GM12878 (cell line): ENCODE data around the gene UQCR10. TPM values are rescaled to one million over a fixed set of nuclear protein-coding genes. Genes with fewer than 3 reads are reported as not detected.

Experiments used
- ATAC-seq: fragments of 200-7000 bp; cut with Tn5 transposase; 3 replicates; pipeline ENCODE4 v1.9.1; 2020; ENCODE audit warnings: mild to moderate bottlenecking, moderate library complexity
- BruUV-seq: library from RNA; stranded (reverse); fragments of 400-500 nt; replicated peaks from 2 replicates; lab custom pipeline; 2021; lab: Mats Ljungman, UMichigan
- CTCF ChIA-PET: fragments of 300-600 bp; sonication (Branson Sonifier 250); formaldehyde crosslinking; extraction: SDS; loops from one replicate; lab custom pipeline; 2021; ENCODE audit warnings: inconsistent platforms; lab: Yijun Ruan, JAX
- POLR2A ChIA-PET: fragments of 350-600 bp; formaldehyde crosslinking; extraction: SDS; loops from one replicate; lab custom pipeline; 2021; ENCODE audit warnings: inconsistent platforms; lab: Charles Lee
- RAD21 ChIA-PET: fragments of 300-600 bp; sonication (Branson Sonifier 250); formaldehyde crosslinking; loops from one replicate; lab custom pipeline; 2023; ENCODE audit warnings: antibody characterized with exemption; ENCODE audit not compliant: unreplicated experiment; lab: Charles Lee
- SMC1A ChIA-PET: fragments of 300-600 bp; sonication (Branson Sonifier 250); formaldehyde crosslinking; loops from one replicate; lab custom pipeline; 2023; ENCODE audit not compliant: unreplicated experiment, uncharacterized antibody; lab: Charles Lee
- DNase-seq: peaks from one replicate; pipeline ENCODE4 v3.0.0-alpha.2; 2011; ENCODE audit warnings: low read depth, low spot score
- FAIRE-seq: peaks from 3 replicates; lab custom pipeline; 2011; peaks lifted over from hg19 to GRCh38; lab: Jason Lieb, UNC
- H2AFZ ChIP-seq: 2 replicates; pipeline ENCODE4 v1.6.0; 2011; ENCODE audit warnings: low read depth, low read length, control low read depth; ENCODE audit not compliant: control insufficient read depth
- H3K27ac ChIP-seq: 2 replicates; pipeline ENCODE4 v1.5.1; 2011; ENCODE audit warnings: control low read depth; ENCODE audit not compliant: control insufficient read depth, insufficient read depth
- H3K27me3 ChIP-seq, 2 experiments: replicated peaks in 1 of 2; 2 replicates each; pipeline versions ENCODE4 v1.6.0 to v1.6.1; 2011; ENCODE audit warnings: low read length in 1 of 2; ENCODE audit not compliant: control insufficient read depth in 2 of 2, insufficient read depth in 2 of 2
- H3K36me3 ChIP-seq, 2 experiments: 2 replicates each; pipeline ENCODE4 v1.5.1; 2011; ENCODE audit warnings: low read length in 1 of 2; ENCODE audit not compliant: control insufficient read depth in 2 of 2, insufficient read depth in 2 of 2
- H3K4me1 ChIP-seq: 2 replicates; pipeline ENCODE4 v1.6.1; 2011; ENCODE audit warnings: mild to moderate bottlenecking, low read length, moderate library complexity, mixed read lengths; ENCODE audit not compliant: control insufficient read depth, insufficient read depth
- H3K4me2 ChIP-seq: 2 replicates; pipeline ENCODE4 v1.6.0; 2011; ENCODE audit warnings: control low read depth; ENCODE audit not compliant: control insufficient read depth, insufficient read depth
- H3K4me3 ChIP-seq: fragments of 200-600 bp; sonication (generic); 2 replicates; pipeline ENCODE4 v1.5.1; 2016
- H3K79me2 ChIP-seq: 2 replicates; pipeline ENCODE4 v1.6.0; 2011; ENCODE audit warnings: low read length; ENCODE audit not compliant: control insufficient read depth, insufficient read depth
- H3K9ac ChIP-seq: 2 replicates; pipeline ENCODE4 v1.8.0; 2011; ENCODE audit warnings: low read length, control low read depth, mixed read lengths; ENCODE audit not compliant: control insufficient read depth, insufficient read depth
- H3K9me3 ChIP-seq: replicated peaks from 3 replicates; pipeline ENCODE4 v1.5.1; 2011; ENCODE audit warnings: mild to moderate bottlenecking, low read length; ENCODE audit not compliant: control insufficient read depth, insufficient read depth
- H4K20me1 ChIP-seq: 2 replicates; pipeline ENCODE4 v1.6.0; 2011; ENCODE audit not compliant: control insufficient read depth, insufficient read depth
- CBX3 ChIP-seq: fragments of 200-600 bp; sonication (generic); IDR thresholded peaks from 2 replicates; pipeline ENCODE4 v1.6.1; 2016; ENCODE audit warnings: low read depth, borderline replicate concordance
- ETV6 ChIP-seq, 2 experiments: fragments of 450-650 bp in 1 of 2; IDR thresholded peaks in 1 of 2; conservative IDR thresholded peaks in 1 of 2; 2 replicates each; pipeline ENCODE4 v1.6.1; 2014; ENCODE audit warnings: antibody characterized with exemption in 1 of 2, borderline replicate concordance in 1 of 2, low read depth in 1 of 2, mild to moderate bottlenecking in 1 of 2, moderate library complexity in 1 of 2
- GABPA ChIP-seq: IDR thresholded peaks from 2 replicates; pipeline ENCODE4 v1.6.1; 2014; ENCODE audit warnings: antibody characterized with exemption, low read depth, mild to moderate bottlenecking, inconsistent platforms
- IRF4 ChIP-seq: IDR thresholded peaks from 2 replicates; pipeline ENCODE4 v1.6.1; 2011; ENCODE audit warnings: low read depth, low read length
- JUNB ChIP-seq: IDR thresholded peaks from 2 replicates; pipeline ENCODE4 v1.6.1; 2016; ENCODE audit warnings: antibody characterized with exemption, mild to moderate bottlenecking
- LARP7 ChIP-seq: fragments of 450-650 bp; IDR thresholded peaks from 2 replicates; pipeline ENCODE4 v1.6.1; 2017; ENCODE audit warnings: mild to moderate bottlenecking
- NFYB ChIP-seq: IDR thresholded peaks from 2 replicates; pipeline ENCODE4 v1.6.1; 2011; ENCODE audit warnings: low read depth, mild to moderate bottlenecking, low read length, improper control_type of control experiment, moderate library complexity; ENCODE audit not compliant: insufficient read depth
- PAX8 ChIP-seq: fragments of 450-650 bp; IDR thresholded peaks from 2 replicates; pipeline ENCODE4 v1.6.1; 2017; ENCODE audit warnings: mild to moderate bottlenecking, moderate library complexity
- POLR2A ChIP-seq: IDR thresholded peaks from 2 replicates; pipeline ENCODE4 v1.6.1; 2011; ENCODE audit warnings: low read depth, mild to moderate bottlenecking, low read length
- POLR2AphosphoS2 ChIP-seq: IDR thresholded peaks from 2 replicates; pipeline ENCODE4 v1.6.1; 2011; ENCODE audit warnings: low read depth, mild to moderate bottlenecking, low read length, improper control_type of control experiment, moderate library complexity
- SMAD5 ChIP-seq: IDR thresholded peaks from 2 replicates; pipeline ENCODE4 v1.6.1; 2016; ENCODE audit warnings: antibody characterized with exemption, low read depth
- SUZ12 ChIP-seq: fragments of 200-600 bp; sonication (generic); IDR thresholded peaks from one replicate; pipeline ENCODE4 v1.6.1; 2018; ENCODE audit warnings: antibody characterized with exemption, mild to moderate bottlenecking; ENCODE audit not compliant: unreplicated experiment
- YBX1 ChIP-seq: fragments of 450-650 bp; IDR thresholded peaks from 2 replicates; pipeline ENCODE4 v1.6.1; 2016; ENCODE audit warnings: antibody characterized with exemption
- WGBS: methylation state at CpG from one replicate; pipeline ENCODE4 v1.1.6; 2016; ENCODE audit warnings: low lambda C conversion rate; ENCODE audit not compliant: insufficient replicate concordance, insufficient coverage; ENCODE audit errors: missing lambda C conversion rate; 5-methylcytosine and 5-hydroxymethylcytosine counted together
- in situ Hi-C: fragments of 300-500 bp; cut with MboI; formaldehyde crosslinking; loops from 9 replicates; pipeline ENCODE4 v1.14.3; 2018; ENCODE audit warnings: mixed read lengths
- intact Hi-C: fragments of 100-400 bp; cut with micrococcal nuclease; formaldehyde crosslinking; loops from one replicate; pipeline ENCODE4 v1.14.2; 2022; ENCODE audit not compliant: unreplicated experiment
- polyA plus RNA-seq, 11 experiments: library from polyadenylated mRNA; depleted of rRNA in 4 of 11; unstranded in 6 of 11; stranded (reverse) in 5 of 11; fragments of >200 nt; fragmentation: Nextera tagmentation in 4 of 11; fragmentation: Illumina TruSeq in 1 of 11; extraction: Ambion mirVana in 4 of 11; extraction: Trizol in 1 of 11; gene quantifications; 1 replicate in 1 of 11; 2 replicates in 10 of 11; pipeline versions ENCODE4 v1.2.1 to v1.2.3, GENCODE V29; 2011 to 2016; ENCODE audit warnings: inconsistent platforms in 2 of 11, missing spikeins in 2 of 11, low read depth in 1 of 11
- total RNA-seq, 4 experiments: library from RNA; depleted of rRNA in 3 of 4; stranded (reverse); fragments of >200 nt in 3 of 4; fragmentation: Illumina TruSeq in 1 of 4; extraction: Trizol in 1 of 4; gene quantifications; 2 replicates each; pipeline versions ENCODE4 v1.2.1 to v1.2.3, GENCODE V29; 2013 to 2021
- TF ChIP-seq, protein P1 (sequence below): fragments of 450-650 bp; IDR thresholded peaks from 2 replicates; pipeline ENCODE4 v1.6.1; 2016; ENCODE audit warnings: mild to moderate bottlenecking, moderate library complexity, borderline replicate concordance
- TF ChIP-seq, protein P2 (sequence below): fragments of 450-650 bp; IDR thresholded peaks from 2 replicates; pipeline ENCODE4 v1.6.1; 2018; ENCODE audit warnings: borderline replicate concordance, mild to moderate bottlenecking; ENCODE audit not compliant: partially characterized antibody
- TF ChIP-seq, protein P3 (sequence below): fragments of 450-650 bp; formaldehyde crosslinking; IDR thresholded peaks from 2 replicates; pipeline ENCODE4 v1.5.0; 2022; ENCODE audit warnings: mild to moderate bottlenecking, missing genetic modification characterization

Gene UQCR10
- total and polyA plus RNA-seq, 10 of the 15 experiments (the other 5 are each of a cell fraction or from before 2014, with no cell fraction given) = 144 to 1,021 (median 214) TPM

DNA sequence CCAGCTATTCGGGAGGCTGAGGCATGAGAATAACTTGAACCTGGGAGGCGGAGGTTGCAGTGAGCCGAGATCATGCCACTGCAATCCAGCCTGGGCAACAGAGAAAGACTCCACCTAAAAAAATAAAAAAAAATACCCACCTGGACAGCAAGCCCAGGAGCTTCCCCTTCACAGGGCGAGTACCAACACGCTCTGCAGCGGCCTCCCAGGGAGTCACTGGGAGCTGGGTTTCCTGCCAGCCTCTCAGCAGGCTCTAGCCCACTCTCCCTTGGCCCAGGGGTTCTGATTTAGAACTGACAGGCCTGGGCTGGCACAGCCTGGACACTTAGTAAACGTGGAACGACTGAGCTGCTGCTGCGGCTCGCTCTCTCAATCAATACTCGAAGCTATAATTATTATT, 49.4 kb upstream of the UQCR10 start:
- Histone ChIP-seq H2AFZ (no peak overlapping the region), H3K4me2 (no peak overlapping the region), H3K4me3 (no peak overlapping the region), H3K9ac (no peak overlapping the region), H4K20me1 (no peaks in the 10 kb centered on the region), H3K27ac (no peak overlapping the region), H3K9me3 (no peaks in the 10 kb centered on the region), H3K4me1 (no peaks in the 10 kb centered on the region), H3K27me3 (peaks cover 3 to 6% of the 10 kb centered on the region in 2 experiments; a peak in 2 of 4 replicates), H3K79me2 (no peaks in the 10 kb centered on the region), H3K36me3 (no peaks in the 10 kb centered on the region)
- RAD21 ChIA-PET = no interaction called here
- intact Hi-C loops (no loop called here), in situ Hi-C loops (no loop called here)
- POLR2A ChIA-PET = no interaction called here
- WGBS = 41% methylated on average over 11 of the region's 11 CpGs
- no TSS peak for BruUV-seq
- ATAC-seq = no peak
- no peak for DNase-seq
- CTCF ChIA-PET = interaction anchor here (0.6 to 1.1 kb wide), 2 partner anchors 288 to 370 kb away, joined by 3 to 4 read pairs; no protein-coding TSS in a partner anchor
- SMC1A ChIA-PET = interaction anchor here (1.2 kb wide), 1 partner anchor 287 kb away, joined by 3 read pairs; no protein-coding TSS in a partner anchor
- no peak for FAIRE-seq
- TF ChIP-seq GABPA (no peak), POLR2AphosphoS2 (no peak), JUNB (no peak), YBX1 (no peak), CBX3 (no peak), LARP7 (no peak), ETV6 (conservative IDR thresholded peaks at IDR 0.05 in 1 of 2, IDR thresholded peaks at IDR 0.05 in 1 of 2; ENCODE audit: borderline replicate concordance in 1 of 2, low read depth in 1 of 2) (no peak), SMAD5 (no peak), PAX8 (no peak), NFYB (no peak), IRF4 (no peak), POLR2A (no peak), SUZ12 (no peak)
- TF ChIP-seq, protein P1, sequence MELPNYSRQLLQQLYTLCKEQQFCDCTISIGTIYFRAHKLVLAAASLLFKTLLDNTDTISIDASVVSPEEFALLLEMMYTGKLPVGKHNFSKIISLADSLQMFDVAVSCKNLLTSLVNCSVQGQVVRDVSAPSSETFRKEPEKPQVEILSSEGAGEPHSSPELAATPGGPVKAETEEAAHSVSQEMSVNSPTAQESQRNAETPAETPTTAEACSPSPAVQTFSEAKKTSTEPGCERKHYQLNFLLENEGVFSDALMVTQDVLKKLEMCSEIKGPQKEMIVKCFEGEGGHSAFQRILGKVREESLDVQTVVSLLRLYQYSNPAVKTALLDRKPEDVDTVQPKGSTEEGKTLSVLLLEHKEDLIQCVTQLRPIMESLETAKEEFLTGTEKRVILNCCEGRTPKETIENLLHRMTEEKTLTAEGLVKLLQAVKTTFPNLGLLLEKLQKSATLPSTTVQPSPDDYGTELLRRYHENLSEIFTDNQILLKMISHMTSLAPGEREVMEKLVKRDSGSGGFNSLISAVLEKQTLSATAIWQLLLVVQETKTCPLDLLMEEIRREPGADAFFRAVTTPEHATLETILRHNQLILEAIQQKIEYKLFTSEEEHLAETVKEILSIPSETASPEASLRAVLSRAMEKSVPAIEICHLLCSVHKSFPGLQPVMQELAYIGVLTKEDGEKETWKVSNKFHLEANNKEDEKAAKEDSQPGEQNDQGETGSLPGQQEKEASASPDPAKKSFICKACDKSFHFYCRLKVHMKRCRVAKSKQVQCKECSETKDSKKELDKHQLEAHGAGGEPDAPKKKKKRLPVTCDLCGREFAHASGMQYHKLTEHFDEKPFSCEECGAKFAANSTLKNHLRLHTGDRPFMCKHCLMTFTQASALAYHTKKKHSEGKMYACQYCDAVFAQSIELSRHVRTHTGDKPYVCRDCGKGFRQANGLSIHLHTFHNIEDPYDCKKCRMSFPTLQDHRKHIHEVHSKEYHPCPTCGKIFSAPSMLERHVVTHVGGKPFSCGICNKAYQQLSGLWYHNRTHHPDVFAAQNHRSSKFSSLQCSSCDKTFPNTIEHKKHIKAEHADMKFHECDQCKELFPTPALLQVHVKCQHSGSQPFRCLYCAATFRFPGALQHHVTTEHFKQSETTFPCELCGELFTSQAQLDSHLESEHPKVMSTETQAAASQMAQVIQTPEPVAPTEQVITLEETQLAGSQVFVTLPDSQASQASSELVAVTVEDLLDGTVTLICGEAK = no peak
- TF ChIP-seq, protein P2, sequence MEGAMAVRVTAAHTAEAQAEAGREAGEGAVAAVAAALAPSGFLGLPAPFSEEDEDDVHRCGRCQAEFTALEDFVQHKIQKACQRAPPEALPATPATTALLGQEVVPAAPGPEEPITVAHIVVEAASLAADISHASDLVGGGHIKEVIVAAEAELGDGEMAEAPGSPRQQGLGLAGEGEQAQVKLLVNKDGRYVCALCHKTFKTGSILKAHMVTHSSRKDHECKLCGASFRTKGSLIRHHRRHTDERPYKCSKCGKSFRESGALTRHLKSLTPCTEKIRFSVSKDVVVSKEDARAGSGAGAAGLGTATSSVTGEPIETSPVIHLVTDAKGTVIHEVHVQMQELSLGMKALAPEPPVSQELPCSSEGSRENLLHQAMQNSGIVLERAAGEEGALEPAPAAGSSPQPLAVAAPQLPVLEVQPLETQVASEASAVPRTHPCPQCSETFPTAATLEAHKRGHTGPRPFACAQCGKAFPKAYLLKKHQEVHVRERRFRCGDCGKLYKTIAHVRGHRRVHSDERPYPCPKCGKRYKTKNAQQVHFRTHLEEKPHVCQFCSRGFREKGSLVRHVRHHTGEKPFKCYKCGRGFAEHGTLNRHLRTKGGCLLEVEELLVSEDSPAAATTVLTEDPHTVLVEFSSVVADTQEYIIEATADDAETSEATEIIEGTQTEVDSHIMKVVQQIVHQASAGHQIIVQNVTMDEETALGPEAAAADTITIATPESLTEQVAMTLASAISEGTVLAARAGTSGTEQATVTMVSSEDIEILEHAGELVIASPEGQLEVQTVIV = no peak
- TF ChIP-seq, protein P3, sequence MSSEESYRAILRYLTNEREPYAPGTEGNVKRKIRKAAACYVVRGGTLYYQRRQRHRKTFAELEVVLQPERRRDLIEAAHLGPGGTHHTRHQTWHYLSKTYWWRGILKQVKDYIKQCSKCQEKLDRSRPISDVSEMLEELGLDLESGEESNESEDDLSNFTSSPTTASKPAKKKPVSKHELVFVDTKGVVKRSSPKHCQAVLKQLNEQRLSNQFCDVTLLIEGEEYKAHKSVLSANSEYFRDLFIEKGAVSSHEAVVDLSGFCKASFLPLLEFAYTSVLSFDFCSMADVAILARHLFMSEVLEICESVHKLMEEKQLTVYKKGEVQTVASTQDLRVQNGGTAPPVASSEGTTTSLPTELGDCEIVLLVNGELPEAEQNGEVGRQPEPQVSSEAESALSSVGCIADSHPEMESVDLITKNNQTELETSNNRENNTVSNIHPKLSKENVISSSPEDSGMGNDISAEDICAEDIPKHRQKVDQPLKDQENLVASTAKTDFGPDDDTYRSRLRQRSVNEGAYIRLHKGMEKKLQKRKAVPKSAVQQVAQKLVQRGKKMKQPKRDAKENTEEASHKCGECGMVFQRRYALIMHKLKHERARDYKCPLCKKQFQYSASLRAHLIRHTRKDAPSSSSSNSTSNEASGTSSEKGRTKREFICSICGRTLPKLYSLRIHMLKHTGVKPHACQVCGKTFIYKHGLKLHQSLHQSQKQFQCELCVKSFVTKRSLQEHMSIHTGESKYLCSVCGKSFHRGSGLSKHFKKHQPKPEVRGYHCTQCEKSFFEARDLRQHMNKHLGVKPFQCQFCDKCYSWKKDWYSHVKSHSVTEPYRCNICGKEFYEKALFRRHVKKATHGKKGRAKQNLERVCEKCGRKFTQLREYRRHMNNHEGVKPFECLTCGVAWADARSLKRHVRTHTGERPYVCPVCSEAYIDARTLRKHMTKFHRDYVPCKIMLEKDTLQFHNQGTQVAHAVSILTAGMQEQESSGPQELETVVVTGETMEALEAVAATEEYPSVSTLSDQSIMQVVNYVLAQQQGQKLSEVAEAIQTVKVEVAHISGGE (CRISPR knock-in tag) = no peak
